Suprapubic skin (tissue), 3 donors: ENCODE data around the gene ACER3.

Source experiments
- CTCF ChIP-seq, 2 donors: fragments of 200-600 bp in 1 of 2; fragments of 450-650 bp in 1 of 2; sonication (generic) in 1 of 2; IDR thresholded peaks; one replicate each; pipeline ENCODE4 v1.5.1; 2016 to 2019; ENCODE audit warnings: antibody characterized with exemption in 2 of 2, mild to moderate bottlenecking in 1 of 2, moderate library complexity in 1 of 2
- POLR2AphosphoS5 ChIP-seq, 3 donors: sonication (generic); formaldehyde crosslinking; IDR thresholded peaks; one replicate each; pipeline ENCODE4 v1.6.1; 2017; ENCODE audit warnings: antibody characterized with exemption in 3 of 3

- TF ChIP-seq POLR2AphosphoS5 (IDR thresholded peaks at IDR 0.05), result no peak
- TF ChIP-seq CTCF (IDR thresholded peaks at IDR 0.05), result no peak
Measured at GRCh38 chr11:76977791-76978190, 117.1 kb downstream of the ACER3 start.
